ENCODE measurements around the gene PRKCZ.

GRCh38 chr1:2050461-2050792 is 216 bp downstream of the PRKCZ start:
- TF ChIP-seq CTCF (IDR thresholded peaks at IDR 0.05) (no peak), EZH2 (IDR thresholded peaks at IDR 0.05) (no peak), EZH2phosphoT487 (IDR thresholded peaks at IDR 0.05) (no peak)

Data from neural progenitor cell (in vitro differentiated cells).